Measurements from ENCODE around the gene NOX4.

GRCh38 chr11:89327885-89328284 lies 163.3 kb downstream of the NOX4 start:
- TF ChIP-seq ESRRA (CRISPR knock-in tag; IDR thresholded peaks at IDR 0.05; ENCODE audit: borderline replicate concordance), result no peak
- TF ChIP-seq, protein P1, sequence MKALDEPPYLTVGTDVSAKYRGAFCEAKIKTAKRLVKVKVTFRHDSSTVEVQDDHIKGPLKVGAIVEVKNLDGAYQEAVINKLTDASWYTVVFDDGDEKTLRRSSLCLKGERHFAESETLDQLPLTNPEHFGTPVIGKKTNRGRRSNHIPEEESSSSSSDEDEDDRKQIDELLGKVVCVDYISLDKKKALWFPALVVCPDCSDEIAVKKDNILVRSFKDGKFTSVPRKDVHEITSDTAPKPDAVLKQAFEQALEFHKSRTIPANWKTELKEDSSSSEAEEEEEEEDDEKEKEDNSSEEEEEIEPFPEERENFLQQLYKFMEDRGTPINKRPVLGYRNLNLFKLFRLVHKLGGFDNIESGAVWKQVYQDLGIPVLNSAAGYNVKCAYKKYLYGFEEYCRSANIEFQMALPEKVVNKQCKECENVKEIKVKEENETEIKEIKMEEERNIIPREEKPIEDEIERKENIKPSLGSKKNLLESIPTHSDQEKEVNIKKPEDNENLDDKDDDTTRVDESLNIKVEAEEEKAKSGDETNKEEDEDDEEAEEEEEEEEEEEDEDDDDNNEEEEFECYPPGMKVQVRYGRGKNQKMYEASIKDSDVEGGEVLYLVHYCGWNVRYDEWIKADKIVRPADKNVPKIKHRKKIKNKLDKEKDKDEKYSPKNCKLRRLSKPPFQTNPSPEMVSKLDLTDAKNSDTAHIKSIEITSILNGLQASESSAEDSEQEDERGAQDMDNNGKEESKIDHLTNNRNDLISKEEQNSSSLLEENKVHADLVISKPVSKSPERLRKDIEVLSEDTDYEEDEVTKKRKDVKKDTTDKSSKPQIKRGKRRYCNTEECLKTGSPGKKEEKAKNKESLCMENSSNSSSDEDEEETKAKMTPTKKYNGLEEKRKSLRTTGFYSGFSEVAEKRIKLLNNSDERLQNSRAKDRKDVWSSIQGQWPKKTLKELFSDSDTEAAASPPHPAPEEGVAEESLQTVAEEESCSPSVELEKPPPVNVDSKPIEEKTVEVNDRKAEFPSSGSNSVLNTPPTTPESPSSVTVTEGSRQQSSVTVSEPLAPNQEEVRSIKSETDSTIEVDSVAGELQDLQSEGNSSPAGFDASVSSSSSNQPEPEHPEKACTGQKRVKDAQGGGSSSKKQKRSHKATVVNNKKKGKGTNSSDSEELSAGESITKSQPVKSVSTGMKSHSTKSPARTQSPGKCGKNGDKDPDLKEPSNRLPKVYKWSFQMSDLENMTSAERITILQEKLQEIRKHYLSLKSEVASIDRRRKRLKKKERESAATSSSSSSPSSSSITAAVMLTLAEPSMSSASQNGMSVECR (CRISPR knock-in tag; IDR thresholded peaks at IDR 0.05; ENCODE audit: borderline replicate concordance), result no peak
- TF ChIP-seq, protein P2, sequence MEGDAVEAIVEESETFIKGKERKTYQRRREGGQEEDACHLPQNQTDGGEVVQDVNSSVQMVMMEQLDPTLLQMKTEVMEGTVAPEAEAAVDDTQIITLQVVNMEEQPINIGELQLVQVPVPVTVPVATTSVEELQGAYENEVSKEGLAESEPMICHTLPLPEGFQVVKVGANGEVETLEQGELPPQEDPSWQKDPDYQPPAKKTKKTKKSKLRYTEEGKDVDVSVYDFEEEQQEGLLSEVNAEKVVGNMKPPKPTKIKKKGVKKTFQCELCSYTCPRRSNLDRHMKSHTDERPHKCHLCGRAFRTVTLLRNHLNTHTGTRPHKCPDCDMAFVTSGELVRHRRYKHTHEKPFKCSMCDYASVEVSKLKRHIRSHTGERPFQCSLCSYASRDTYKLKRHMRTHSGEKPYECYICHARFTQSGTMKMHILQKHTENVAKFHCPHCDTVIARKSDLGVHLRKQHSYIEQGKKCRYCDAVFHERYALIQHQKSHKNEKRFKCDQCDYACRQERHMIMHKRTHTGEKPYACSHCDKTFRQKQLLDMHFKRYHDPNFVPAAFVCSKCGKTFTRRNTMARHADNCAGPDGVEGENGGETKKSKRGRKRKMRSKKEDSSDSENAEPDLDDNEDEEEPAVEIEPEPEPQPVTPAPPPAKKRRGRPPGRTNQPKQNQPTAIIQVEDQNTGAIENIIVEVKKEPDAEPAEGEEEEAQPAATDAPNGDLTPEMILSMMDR (IDR thresholded peaks at IDR 0.05), result no peak
